ENCODE measurements around the gene FAM229B.
"Not testable (repeated sequence)": the region's sequence is repeated elsewhere in the genome, so short reads cannot be mapped to it uniquely, and the experiment has no call there.

Gene FAM229B

GRCh38 chr6:112087136-112087911 is at the start of gene FAM229B, which contains the start of gene TUBE1:
TSS of gene FAM229B (plus strand) at chr6:112087591. CDS start at chr6:112099284, 11,693 bp downstream.
TSS of gene TUBE1 (minus strand) at chr6:112087482. CDS start at chr6:112087434, 48 bp downstream.
- DNase-seq = peak; percentile 96

- no peak for DNase-seq
Observed at GRCh38 chr6:112037783-112038216, 49.6 kb upstream of the FAM229B start.

- DNase-seq = no peak
Observed at GRCh38 chr6:112038268-112038667, 49.1 kb upstream of the FAM229B start.

GRCh38 chr6:112038756-112039430 is 48.5 kb upstream of the FAM229B start:
- no peak for DNase-seq

- DNase-seq = no peak
Observed at GRCh38 chr6:112039431-112039770, 48.0 kb upstream of the FAM229B start.

- DNase-seq = no peak
Observed at GRCh38 chr6:112040956-112041355, 46.4 kb upstream of the FAM229B start.

GRCh38 chr6:112041535-112041934 is 45.9 kb upstream of the FAM229B start:
- no peak for DNase-seq

GRCh38 chr6:112043032-112044007 is 44.1 kb upstream of the FAM229B start:
- DNase-seq = peak; percentile 92

GRCh38 chr6:112044196-112044595 is 43.2 kb upstream of the FAM229B start:
- DNase-seq = no peak

- no peak for DNase-seq
Observed at GRCh38 chr6:112044856-112045255, 42.5 kb upstream of the FAM229B start.

GRCh38 chr6:112047523-112047922 is 39.9 kb upstream of the FAM229B start:
- not testable (repeated sequence) for DNase-seq

GRCh38 chr6:112049026-112049799 is 38.2 kb upstream of the FAM229B start:
- no peak for DNase-seq

- DNase-seq = no peak
Observed at GRCh38 chr6:112049996-112050395, 37.4 kb upstream of the FAM229B start.

- DNase-seq = no peak
Observed at GRCh38 chr6:112050429-112050828, 37.0 kb upstream of the FAM229B start.

- DNase-seq = not testable (repeated sequence)
Observed at GRCh38 chr6:112051251-112051740, 36.1 kb upstream of the FAM229B start.

GRCh38 chr6:112054001-112054400 is 33.4 kb upstream of the FAM229B start, which contains the start of gene CCN6:
TSS of gene CCN6 (plus strand) at chr6:112054104. CDS start at chr6:112054358, 254 bp downstream.
- no peak for DNase-seq

GRCh38 chr6:112054555-112055190 is 32.7 kb upstream of the FAM229B start:
- DNase-seq = no peak

GRCh38 chr6:112058243-112059032 is 29.0 kb upstream of the FAM229B start:
- DNase-seq = no peak

- DNase-seq = no peak
Observed at GRCh38 chr6:112061605-112062004, 25.8 kb upstream of the FAM229B start.

- DNase-seq = no peak
Observed at GRCh38 chr6:112062966-112063365, 24.4 kb upstream of the FAM229B start.

Measured in CD4-positive, alpha-beta T cell treated with Interferon gamma for 1 hour (primary cell).